HG02981 (cell line): Measurements from ENCODE around the gene RHEX.

Experiments used
- ATAC-seq: cut with Tn5 transposase; IDR thresholded peaks from one replicate; pipeline ENCODE4 v1.9.1; 2021; ENCODE audit warnings: mild to moderate bottlenecking, moderate library complexity; ENCODE audit not compliant: unreplicated experiment

The RHEX gene

GRCh38 chr1:206087091-206087490 is 34.1 kb downstream of the RHEX start:
- ATAC-seq = no peak

- ATAC-seq = no peak
These were observed 36.4 kb downstream of the RHEX start for GRCh38 chr1:206089341-206089740.

GRCh38 chr1:206094024-206094423 is 41.1 kb downstream of the RHEX start:
- no peak for ATAC-seq

- ATAC-seq = no peak
These were observed 44.4 kb downstream of the RHEX start for GRCh38 chr1:206097381-206097780.

- no peak for ATAC-seq
These were observed 45.4 kb downstream of the RHEX start for GRCh38 chr1:206098242-206098919.

GRCh38 chr1:206100226-206100815 is 47.3 kb downstream of the RHEX start:
- no peak for ATAC-seq

GRCh38 chr1:206101351-206102045 is 48.5 kb downstream of the RHEX start:
- ATAC-seq = no peak

GRCh38 chr1:206102292-206102936 is 49.4 kb downstream of the RHEX start:
- ATAC-seq = no peak

GRCh38 chr1:206103979-206104378 is 51.0 kb downstream of the RHEX start:
- no peak for ATAC-seq

GRCh38 chr1:206105464-206105995 is 52.6 kb downstream of the RHEX start:
- ATAC-seq = no peak

GRCh38 chr1:206106328-206107167 is 53.6 kb downstream of the RHEX start:
- peak; percentile 50 for ATAC-seq

- ATAC-seq = no peak
These were observed 54.2 kb downstream of the RHEX start for GRCh38 chr1:206107168-206107544.

GRCh38 chr1:206108635-206109034 is 55.7 kb downstream of the RHEX start:
- no peak for ATAC-seq

GRCh38 chr1:206109718-206110117 is 56.7 kb downstream of the RHEX start:
- no peak for ATAC-seq

GRCh38 chr1:206110161-206110560 is 57.2 kb downstream of the RHEX start:
- ATAC-seq = no peak

GRCh38 chr1:206110820-206111219 is 57.8 kb downstream of the RHEX start:
- ATAC-seq = no peak

- ATAC-seq = no peak
These were observed 58.4 kb downstream of the RHEX start for GRCh38 chr1:206111271-206111927.

- ATAC-seq = no peak
These were observed 59.8 kb downstream of the RHEX start for GRCh38 chr1:206112600-206113301.
